Hippocampal formation (tissue), 2 donors: ENCODE data around the gene SCAMP2.
"Not testable (repeated sequence)": the region's sequence is repeated elsewhere in the genome, so short reads cannot be mapped to it uniquely, and the experiment has no call there.

Source experiments
- DNase-seq, 2 donors: peaks; one replicate each; lab custom pipeline; 2025; lab: John Stamatoyannopoulos, UW

SCAMP2 gene, protein sequence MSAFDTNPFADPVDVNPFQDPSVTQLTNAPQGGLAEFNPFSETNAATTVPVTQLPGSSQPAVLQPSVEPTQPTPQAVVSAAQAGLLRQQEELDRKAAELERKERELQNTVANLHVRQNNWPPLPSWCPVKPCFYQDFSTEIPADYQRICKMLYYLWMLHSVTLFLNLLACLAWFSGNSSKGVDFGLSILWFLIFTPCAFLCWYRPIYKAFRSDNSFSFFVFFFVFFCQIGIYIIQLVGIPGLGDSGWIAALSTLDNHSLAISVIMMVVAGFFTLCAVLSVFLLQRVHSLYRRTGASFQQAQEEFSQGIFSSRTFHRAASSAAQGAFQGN

DNA sequence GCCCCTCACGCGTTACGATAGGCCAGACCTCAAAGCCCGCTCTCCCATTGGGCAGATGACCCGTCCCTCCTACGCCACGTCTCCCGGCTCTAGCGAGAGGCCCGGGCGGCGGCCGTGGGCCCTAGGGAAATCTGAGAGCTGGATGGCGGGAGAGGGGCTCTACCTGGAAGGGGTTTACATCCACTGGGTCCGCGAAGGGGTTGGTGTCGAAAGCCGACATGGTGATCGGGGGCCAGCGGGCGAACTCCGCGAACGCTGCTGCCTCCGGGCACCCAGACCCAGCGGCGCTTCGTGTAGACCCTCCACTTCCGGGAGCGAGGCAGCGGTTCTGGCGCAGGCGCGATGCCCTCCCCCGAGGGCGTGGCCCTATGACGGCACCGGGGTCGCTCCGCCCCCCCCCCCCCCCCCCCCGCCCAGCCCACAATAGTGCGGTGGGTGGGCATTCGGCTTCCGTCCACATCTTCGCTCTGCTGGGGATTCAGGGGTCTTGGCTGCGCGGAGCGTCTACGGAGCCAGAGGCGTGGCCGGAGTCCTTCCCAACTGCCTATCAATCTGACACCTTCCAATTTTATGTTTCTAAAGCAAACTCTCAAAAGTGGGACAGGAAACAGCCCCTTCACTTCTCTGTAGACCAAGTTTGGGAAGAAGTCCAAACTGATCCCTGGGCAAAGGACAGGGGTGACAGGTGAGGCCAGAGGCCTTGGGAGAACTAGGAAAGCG is at the start of gene SCAMP2:
SCAMP2 (minus strand) TSS at position 330 of the 720 bp plus-strand sequence; CDS start at position 220, 110 bp downstream.
- peak; percentile 92 to 95 for DNase-seq

DNA sequence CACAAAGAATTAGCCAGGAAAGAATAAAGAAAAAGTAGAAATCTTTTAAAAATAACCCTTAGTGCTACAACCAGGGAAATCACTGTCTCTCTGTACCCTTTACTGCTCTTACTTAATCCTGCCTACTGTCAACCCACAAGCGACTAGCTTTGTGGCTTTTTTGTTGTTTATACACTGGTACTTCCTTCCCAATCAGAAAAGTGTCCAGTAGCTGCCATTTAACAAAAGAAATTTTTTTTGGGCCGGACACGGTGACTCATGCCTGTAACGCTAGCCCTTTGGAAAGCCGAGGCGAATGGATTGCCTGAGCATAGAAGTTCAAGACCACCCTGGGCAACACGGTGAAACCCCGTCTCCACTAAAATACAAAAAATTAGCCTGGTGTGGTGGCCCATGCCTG is 47.3 kb upstream of the SCAMP2 start:
- no peak for DNase-seq

DNA sequence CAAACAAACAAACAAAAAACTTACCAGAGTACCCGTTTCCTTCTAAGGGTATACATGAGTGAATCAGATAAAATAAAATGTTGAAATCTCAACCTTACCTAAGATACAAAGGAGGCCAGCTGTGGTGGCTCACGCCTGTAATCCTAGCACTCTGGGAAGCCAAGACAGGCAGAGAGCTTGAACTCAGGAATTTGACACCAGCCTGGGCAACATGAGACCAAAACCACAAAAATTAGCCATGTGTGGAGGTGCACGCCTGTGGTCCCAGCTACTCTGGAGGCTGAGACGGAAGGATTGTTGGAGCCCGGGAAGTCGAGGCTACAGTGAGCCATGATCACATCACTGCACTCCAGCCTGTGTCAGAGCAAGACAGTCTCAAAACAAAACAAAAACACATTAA is 44.5 kb upstream of the SCAMP2 start:
- DNase-seq: no peak

DNA sequence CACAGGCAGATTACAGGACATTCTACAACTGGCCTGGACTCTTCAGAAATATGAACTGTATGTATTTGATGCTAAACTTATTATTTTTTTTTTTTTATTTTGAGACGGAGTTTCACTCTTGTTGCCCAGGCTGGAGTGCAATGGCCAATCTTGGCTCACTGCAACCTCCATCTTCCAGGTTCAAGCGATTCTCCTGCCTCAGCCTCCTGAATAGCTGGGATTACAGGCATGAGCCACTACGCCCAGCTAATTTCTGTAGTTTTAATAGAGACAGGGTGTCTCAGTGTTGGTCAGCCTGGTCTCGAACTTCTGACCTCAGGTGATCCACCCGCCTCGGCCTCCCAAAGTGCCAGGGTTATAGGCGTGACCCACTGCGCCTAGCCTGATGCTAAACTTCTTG is 40.6 kb upstream of the SCAMP2 start:
- not testable (repeated sequence) for DNase-seq

DNA sequence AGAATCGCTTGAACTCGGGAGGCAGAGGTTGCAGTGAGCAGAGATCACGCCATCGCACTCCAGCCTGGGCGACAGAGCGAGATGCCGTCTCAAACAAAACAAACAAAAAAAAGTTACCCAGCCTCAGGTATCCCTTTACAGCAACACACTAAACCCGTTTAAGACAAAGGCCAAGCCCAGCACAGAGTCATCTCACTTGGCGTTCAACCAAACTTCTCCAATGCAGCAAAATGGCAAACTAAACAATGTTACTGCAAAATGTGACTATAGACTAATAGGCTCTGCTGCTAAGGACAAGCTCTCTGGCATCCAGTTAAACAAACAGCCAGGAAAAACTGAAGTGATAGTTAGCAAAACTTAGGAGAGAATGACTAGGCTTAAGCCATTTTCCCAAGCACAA is 39.9 kb upstream of the SCAMP2 start:
- DNase-seq: no peak

DNA sequence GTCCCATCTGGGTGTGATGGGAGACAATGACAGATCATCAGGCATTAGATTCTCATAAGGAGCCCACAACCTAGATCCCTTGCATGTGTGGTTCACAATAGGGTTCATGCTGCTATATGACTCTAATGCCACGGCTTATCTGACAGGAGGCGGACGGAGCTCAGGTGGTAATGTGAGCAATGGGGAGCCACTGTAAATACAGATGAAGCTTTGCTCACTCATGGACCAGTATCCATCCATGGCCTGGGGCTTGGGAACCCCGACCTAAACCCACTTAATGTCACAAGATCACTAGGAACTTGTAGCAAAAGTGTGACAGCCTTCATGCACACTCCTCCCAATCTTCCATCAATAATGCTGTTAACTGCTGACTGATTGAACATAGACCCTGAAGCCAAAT is 35.5 kb upstream of the SCAMP2 start:
- no peak for DNase-seq

DNA sequence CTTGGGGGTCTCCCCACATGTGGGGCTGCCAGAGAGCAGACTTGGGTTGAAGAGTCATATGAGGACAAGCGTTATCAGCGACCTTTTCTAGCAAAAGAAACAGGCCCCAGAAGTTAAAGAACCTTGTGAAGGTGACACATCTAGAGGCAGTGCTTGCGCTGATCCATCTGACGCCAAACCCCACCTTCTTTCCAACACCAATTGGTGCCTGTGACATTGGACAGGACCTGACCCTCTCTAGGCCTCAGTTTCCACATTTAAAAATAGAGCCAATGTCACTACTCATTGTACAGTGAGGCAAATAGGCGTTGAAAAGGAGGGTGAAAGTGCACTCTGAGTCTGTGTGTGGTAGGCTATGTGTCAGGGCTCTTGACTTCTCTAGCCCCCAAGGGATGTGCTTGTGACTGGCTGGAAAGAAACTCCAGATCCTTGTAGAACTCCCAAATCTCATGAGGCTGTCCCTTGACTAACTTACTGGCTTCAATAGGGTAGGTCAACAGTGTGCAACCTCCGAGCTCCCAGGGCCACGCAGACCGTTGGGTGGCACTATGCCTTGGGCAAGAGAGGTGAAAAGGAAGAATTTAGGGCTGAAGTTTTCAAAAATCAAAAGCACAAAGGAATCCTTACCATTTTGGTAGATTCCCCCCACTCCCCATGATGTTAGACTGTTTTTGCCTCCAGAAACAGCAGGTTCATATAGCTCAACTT is 34.2 kb upstream of the SCAMP2 start:
- DNase-seq: no peak

DNA sequence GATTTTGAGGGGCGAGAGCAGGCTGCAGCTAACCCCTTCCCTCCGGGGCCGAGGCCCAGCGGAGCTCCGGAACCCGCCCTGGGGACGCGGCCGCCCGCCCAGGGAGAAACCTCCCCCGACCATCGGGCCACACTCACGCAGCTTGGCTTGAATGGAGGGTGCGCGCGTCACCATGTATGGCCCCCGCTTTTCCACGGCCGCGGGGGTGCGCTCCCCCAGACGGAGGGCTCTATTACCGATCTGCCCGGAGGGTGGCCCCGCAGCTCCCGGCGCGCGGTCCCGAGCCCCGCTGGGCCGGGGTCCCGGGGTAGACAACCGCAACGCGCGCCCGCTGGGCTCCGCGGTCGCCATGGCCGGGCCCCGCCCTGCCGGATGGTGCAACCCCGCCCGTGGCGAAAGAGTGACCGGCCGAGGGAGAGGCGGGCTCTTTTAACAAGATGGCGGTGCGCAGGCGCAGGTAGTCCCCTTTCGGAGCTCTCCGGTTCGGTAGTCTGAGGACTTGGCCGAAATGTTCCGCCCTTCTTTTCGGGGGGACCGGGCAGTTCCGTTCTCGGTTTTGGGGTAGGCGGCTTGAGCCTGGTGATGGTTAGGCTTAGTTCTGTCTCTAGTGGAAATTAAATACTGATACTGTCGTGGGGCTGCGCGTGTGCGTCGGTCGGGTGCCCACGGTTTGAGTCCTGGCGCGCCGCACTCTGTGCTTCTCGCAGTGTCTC is 33.4 kb upstream of the SCAMP2 start, which contains the start of gene FAM219B:
FAM219B (minus strand) TSS at position 402 of the 713 bp plus-strand sequence; CDS start at position 351, 51 bp downstream.
- peak; percentile 86 to 87 for DNase-seq

DNA sequence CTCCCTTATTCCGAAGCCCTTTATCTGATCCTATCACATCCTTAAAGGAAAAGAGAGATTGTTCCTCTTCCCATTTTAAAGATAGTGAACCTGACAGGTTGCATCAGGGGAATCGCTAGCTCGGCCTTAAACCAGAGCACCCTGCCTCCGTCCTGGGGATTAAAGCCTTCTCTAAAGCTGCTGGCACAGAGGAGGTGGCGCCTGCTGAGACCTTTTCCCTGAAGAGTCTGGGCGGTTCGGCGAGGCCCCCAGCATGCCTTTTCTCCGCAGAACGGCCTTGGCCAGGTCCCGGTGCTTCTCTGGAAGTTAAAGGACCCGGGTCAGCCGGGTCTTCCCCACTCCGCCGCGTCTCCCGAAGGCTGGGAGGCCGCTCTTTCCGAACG is 32.9 kb upstream of the SCAMP2 start:
- DNase-seq: peak in 1 of 2 donors; percentile 44

DNA sequence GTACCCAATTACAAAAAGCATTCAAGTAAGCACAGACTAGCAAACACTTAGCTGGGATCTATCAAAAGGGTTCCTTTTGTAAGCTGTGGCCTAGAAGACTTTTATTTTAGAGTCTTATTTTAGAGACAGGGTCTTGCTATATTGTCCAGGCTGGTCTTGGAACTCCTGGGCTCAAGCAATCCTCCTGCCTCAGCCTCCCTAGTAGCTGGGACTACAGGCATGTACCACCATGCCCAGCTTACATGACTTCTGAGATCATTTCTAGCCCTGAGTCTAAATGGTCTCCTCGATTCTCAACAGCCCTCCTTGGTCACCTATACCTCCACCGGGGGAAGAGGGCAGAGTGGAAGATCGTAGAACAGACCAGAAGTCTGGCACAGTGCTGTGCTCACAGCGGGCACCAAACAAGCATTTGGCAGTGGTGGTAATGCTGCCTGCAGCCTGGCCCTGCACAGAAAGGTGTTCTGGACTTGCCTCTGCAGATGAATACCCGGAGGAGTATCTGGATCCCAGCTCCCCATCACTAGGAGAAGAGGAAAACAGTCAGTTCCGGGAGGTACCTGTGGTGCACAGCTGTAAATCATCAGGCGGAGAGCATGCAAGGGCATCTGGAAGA is 31.1 kb upstream of the SCAMP2 start:
- no peak for DNase-seq

DNA sequence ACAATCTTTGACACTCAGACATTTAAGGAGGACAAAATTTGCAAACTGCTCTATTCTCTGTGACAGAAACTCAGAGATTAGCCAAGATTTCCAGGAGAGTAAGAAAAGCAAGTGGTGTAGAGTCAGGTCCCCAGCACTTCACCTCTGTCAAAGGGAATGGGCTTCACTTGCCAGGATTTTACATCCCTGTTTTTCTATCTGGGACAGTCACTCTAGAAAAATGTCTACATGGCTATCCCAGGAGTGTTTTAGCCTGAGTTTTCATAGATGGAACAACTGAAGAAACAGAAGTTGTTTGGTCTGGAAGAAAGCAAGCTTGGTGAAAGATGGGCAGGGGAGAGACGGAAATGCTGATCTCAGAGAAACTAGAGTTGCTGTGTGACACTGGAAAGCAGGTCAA is 30.5 kb upstream of the SCAMP2 start:
- no peak for DNase-seq

DNA sequence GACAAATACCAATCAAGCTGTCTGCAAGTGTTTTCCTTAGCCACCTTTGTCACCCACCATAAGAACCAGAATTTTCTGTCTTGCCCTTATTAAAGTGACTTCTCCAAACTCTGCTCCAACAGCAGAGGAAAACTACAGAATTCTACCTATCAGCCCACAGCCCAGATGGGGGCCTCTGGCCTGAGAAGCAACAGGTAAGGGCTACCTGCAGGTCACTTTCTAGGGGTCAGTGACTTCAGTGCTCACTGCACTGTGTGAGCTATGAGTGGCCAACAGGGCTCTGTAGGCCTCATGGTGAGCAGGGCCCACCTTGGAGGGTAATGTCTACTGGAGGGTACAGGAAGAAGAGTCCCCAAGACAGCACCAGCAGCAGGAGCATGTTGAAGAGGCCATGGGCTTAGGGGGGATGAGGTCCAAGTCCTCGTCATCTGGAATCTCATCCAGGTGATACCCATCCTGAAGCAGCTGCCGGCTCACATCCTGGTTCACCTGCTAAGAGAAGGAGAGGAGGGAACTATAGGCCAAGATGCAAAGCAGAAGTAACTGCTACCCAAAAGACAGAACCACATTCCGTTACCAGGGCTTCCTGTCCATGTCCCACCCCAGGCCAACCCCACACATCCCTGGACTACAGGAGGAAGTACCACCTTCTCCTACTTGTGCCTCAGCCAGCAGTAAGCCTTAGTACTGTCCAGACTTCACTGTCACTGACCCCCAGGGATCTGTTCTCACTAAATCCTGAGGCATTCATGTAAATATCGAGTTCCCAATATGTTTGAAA is 29.3 kb upstream of the SCAMP2 start:
- no peak for DNase-seq

DNA sequence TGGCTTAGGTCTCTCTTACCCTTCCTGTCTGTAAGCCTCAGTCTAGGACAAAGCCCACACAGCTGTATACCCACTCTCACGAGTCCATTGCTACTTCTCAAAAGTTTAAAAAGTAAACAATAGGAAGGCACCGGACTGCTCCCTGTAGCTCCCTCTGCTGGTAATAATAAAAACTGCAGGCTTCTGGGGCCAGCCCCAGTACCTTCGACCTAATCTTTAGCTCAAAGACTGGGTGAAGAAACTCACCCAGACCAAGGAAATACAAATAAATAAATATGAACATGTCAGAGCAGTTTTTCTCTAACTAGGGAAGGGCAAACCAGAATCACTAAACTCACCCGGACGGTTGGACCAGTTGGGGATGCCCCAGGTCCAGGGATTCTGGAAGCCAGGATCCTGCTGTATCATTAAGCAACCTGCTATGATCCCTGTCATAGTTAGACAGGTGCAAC is 28.5 kb upstream of the SCAMP2 start:
- DNase-seq: peak in 1 of 2 donors; percentile 25

DNA sequence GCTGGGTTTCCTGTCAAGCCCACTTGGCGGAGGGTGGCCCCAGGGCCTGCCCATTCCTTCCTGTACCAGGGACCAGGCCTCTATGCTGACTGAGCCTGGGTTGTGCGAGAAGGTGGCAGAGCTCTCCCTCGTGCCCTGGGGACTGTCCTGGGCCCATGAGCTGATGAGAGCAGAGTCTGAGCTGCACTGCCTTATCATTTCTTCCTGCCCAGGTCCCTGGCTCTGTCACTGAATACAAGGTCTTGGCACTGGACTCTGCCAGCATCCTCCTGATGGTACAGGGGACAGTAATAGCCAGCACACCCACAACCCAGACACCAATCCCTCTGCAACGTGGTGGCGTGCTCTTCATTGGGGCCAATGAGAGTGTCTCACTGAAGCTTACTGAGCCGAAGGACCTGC is 24.1 kb upstream of the SCAMP2 start:
- DNase-seq: no peak

DNA sequence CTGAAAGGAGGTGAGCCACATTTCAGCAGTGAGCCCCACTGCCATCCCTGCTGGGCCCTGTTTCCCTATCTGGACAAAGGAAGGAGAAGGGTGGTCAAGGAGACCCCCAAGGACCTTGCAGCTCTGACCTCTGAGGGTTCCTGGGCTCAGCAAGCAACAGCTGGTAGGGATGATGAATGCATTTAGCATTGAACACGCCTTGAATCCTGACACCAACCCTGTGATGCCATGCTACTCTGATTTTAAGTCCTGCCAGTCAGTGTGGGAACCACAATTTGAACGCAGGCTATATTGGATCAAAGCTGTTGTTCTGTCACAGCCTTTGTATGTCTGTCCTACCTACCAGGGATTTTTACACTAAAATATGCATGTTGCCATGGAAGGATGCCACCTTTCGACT is 23.2 kb upstream of the SCAMP2 start:
- no peak for DNase-seq

DNA sequence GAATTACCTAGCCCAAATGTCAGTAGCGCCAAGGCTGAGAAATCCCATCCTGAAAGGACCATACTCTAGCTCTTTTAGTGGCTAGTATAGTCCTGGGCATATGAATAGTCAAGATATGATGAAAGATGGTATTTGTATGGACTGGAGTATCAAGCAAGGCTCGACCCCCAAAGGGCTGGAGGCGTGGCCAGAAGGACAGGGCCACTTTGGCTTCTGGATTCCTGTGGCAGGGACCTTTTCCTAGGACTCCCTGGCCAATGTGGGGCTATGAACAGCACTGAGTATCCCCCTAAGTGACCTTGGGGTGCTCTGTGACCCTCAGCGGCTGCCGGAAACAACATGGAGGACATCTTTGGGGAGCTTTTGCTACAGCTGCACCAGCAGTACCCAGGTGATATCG is 22.7 kb upstream of the SCAMP2 start:
- DNase-seq: no peak

DNA sequence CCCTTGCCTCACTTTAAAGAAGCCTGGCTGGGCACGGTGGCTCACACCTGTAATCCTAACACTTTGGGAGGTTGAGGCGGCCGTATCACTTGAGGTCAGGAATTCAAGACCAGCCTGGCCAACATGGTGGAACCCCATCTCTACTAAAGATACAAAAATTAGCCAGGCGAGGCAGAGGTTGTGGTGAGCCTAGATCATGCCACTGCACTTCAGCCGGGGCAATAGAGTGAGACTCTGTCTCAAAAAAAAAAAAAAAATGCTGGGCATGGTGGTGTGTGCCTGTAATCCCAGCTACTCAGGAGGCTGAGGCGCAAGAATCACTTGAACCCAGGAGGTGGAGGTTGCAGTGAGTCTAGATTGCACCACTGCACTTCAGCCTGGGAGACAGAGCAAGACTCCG is 21.2 kb upstream of the SCAMP2 start:
- DNase-seq: not testable (repeated sequence)

DNA sequence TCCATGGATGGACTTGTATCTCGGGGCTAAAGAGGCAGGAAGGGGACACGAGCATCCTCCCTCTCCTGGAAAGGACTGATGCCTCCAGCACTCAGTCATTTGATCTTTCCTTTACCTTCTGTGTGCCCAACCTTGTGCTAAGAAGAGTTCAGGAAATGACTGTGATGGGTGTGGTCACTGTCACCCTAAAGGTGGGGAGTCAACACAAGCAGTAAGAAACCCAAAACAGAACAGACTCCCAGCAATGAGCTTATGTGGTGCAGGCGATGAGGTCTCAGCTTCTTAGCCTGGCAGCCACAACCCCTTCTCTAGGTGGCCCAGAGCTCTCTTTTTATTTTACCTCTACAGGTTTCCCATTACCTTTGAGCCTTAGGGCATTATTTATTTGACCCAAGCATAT is 20.5 kb upstream of the SCAMP2 start:
- DNase-seq: no peak

DNA sequence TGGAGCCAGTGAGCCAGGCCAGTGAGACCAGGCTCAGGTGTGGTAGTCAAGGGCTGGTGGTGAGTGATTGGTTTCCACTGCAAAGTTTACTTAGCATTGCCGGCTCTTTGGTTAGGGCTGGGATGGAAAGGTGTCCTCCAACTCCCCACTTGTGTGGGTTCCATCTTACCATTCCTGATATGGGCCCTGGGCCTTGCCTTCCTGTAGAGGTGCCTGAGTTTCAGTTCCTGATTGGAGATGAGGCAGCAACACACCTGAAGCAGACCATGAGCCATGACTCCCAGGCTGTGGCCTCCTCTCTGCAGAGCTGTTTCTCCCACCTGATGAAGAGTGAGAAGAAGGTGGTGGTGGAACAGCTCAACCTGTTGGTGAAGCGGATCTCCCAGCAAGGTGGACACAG is 19.8 kb upstream of the SCAMP2 start:
- no peak for DNase-seq

DNA sequence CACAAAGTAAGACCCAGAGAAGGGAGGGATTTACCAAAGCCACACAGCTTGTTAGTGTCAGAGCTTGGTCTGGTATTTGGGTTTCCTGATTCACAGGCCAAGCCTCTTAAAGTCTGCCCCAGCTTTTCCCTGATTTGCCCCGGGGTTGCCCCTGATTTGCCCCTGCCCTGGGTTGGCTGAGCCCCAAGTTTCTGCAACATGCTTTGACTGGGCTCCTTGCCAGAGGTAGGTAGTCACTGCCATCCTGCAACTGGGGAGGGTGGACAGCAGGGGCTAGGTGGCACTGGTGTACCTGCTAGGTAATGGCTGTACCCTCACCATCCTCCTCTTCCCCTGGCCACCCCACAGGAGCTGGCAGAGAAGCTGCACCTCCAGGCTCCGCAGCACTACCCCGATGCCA is 19.1 kb upstream of the SCAMP2 start:
- no peak for DNase-seq

DNA sequence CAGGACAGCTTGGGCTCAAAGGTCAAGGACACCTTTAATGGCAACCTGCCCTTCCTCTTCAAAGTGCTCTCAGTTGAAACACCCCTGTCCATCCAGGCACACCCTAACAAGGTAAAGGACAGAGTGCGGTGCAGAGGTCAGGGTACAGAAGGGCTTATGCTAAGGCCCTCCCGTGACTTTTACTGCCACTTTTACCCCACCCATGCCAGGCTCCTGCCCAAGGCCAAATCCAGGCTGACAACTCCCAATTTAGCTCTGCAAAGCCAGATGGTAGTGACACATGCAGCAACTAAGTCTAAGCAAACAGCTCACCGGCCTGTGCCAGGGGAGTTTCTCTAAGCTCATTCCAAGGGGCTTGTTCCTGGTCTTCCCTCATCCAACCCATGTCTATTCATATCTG is 18.3 kb upstream of the SCAMP2 start:
- DNase-seq: no peak
